Calu3 (cell line): ENCODE data around the gene RPA1. TPM values are rescaled to one million over a fixed set of nuclear protein-coding genes. Genes with fewer than 3 reads are reported as not detected.
A peak's percentile ranks its signal among the peaks of the same experiment; 100 is the strongest.

Experiments
- BruUV-seq: library from RNA; stranded (reverse); fragments of 400-500 nt; replicated peaks from 2 replicates; lab custom pipeline; 2021; lab: Mats Ljungman, UMichigan
- CTCF ChIA-PET: fragments of 300-600 bp; sonication (Branson Sonifier 250); formaldehyde crosslinking; loops from one replicate; lab custom pipeline; 2022; ENCODE audit warnings: antibody characterized with exemption; lab: Charles Lee
- DNase-seq: peaks from one replicate; pipeline ENCODE4 v3.0.0; 2022
- H3K27ac Mint-ChIP-seq: one replicate; pipeline ENCODE4 v1.8.0; 2022; ENCODE audit warnings: mixed read lengths; ENCODE audit not compliant: unreplicated experiment
- H3K27me3 Mint-ChIP-seq: one replicate; pipeline ENCODE4 v1.8.0; 2022; ENCODE audit warnings: mixed read lengths; ENCODE audit not compliant: unreplicated experiment
- H3K36me3 Mint-ChIP-seq: one replicate; pipeline ENCODE4 v1.8.0; 2022; ENCODE audit warnings: mild to moderate bottlenecking, moderate library complexity, mixed read lengths; ENCODE audit not compliant: insufficient read depth, unreplicated experiment
- H3K4me1 Mint-ChIP-seq: one replicate; pipeline ENCODE4 v1.8.0; 2022; ENCODE audit warnings: mild to moderate bottlenecking, low read depth, mixed read lengths; ENCODE audit not compliant: unreplicated experiment
- H3K4me3 Mint-ChIP-seq: one replicate; pipeline ENCODE4 v1.8.0; 2022; ENCODE audit warnings: mild to moderate bottlenecking, low read depth, moderate library complexity, mixed read lengths; ENCODE audit not compliant: unreplicated experiment
- H3K9me3 Mint-ChIP-seq: one replicate; pipeline ENCODE4 v1.8.0; 2022; ENCODE audit warnings: low read depth, mixed read lengths; ENCODE audit not compliant: unreplicated experiment
- CTCF ChIP-seq: fragments of 200-600 bp; IDR thresholded peaks from one replicate; pipeline ENCODE4 v1.8.0; 2022; ENCODE audit warnings: antibody characterized with exemption; ENCODE audit not compliant: unreplicated experiment
- intact Hi-C: fragments of 100-400 bp; cut with micrococcal nuclease; formaldehyde crosslinking; loops from one replicate; pipeline ENCODE4 v1.10.0; 2022; ENCODE audit not compliant: unreplicated experiment
- total RNA-seq: library from RNA; stranded (reverse); gene quantifications from 2 replicates; pipeline ENCODE4 v1.2.3, GENCODE V29; 2022

The RPA1 gene
- total RNA-seq, 1 experiment from 2014 or later: 87.5 TPM

- H3K9me3 Mint-ChIP-seq: no peaks in the 10 kb centered on the region
- H3K36me3 Mint-ChIP-seq: peaks cover 15% of the 10 kb centered on the region
- no peaks in the 10 kb centered on the region for H3K4me1 Mint-ChIP-seq
- DNase-seq: no peak
- BruUV-seq: no TSS peak
- TF ChIP-seq CTCF: no peak
- intact Hi-C loops: no loop called here
- CTCF ChIA-PET: no interaction called here
- no peak overlapping the region for H3K4me3 Mint-ChIP-seq
- no peaks in the 10 kb centered on the region for H3K27me3 Mint-ChIP-seq
- no peak overlapping the region for H3K27ac Mint-ChIP-seq
These were observed 9.1 kb upstream of the RPA1 start for GRCh38 chr17:1820528-1821252.

GRCh38 chr17:1829216-1829591 lies 601 bp upstream of the RPA1 start:
- CTCF ChIA-PET: interaction anchor here (0.9 kb wide), 1 partner anchor 42 kb away, joined by 3 read pairs; no protein-coding TSS in a partner anchor
- BruUV-seq: TSS peak; percentile 25
- Mint-ChIP-seq H3K9me3 (no peaks in the 10 kb centered on the region), H3K36me3 (peaks cover 48% of the 10 kb centered on the region), H3K27me3 (no peaks in the 10 kb centered on the region), H3K4me1 (peaks cover 19% of the 10 kb centered on the region), H3K4me3 (peak overlapping the region; percentile 82), H3K27ac (peak overlapping the region; percentile 50)
- no peak for TF ChIP-seq CTCF
- peak; percentile 10 for DNase-seq
- intact Hi-C loops: no loop called here

- CTCF ChIA-PET: no interaction called here
- peaks cover 43% of the 10 kb centered on the region for H3K36me3 Mint-ChIP-seq
- BruUV-seq: TSS peak; percentile 36
- peak; percentile 4 for DNase-seq
- H3K4me1 Mint-ChIP-seq: peaks cover 19% of the 10 kb centered on the region
- H3K27me3 Mint-ChIP-seq: no peaks in the 10 kb centered on the region
- no peak for TF ChIP-seq CTCF
- intact Hi-C loops: no loop called here
- peak overlapping the region; percentile 60 for H3K27ac Mint-ChIP-seq
- peak overlapping the region; percentile 82 for H3K4me3 Mint-ChIP-seq
- H3K9me3 Mint-ChIP-seq: no peaks in the 10 kb centered on the region
These were observed 483 bp downstream of the RPA1 start for GRCh38 chr17:1830288-1830687.

DNA sequence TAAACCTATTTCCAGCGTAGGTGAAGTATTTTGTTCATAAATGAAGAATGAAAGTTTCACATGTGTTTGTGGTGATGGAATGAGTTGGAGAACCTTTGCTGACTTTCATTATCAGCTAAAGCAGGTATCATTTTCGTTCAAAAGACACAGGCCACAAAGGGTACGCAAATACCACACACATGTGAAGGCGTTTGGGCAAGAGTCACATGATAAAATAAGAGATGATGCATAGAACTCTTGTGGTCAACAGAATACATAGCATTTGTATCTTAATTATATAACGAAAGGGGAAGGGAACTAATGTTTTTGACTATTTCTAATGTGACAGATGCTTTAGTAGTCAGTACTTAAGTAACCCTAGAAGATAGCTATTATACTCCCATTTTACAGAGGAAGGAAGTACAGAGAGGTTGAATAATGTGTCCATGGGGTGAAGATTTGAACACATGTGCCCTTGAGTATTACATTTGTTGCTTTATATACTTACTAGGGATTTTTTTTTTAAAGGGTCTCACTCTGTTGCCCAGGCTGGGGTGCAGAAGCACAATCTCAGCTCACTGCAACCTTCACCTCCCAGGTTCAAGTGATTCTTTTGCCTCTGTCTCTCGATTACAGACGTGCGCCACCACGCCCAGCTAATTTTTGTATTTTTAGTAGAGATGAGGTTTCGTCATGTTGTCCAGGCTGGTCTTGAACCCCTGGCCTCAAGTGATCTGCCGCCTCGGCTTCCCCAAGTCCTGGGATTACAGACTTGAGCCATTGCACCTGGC lies 4.8 kb downstream of the RPA1 start:
- no peak for TF ChIP-seq CTCF
- Mint-ChIP-seq H3K4me1 (peaks cover 10% of the 10 kb centered on the region), H3K27ac (no peak overlapping the region), H3K36me3 (peaks cover 21% of the 10 kb centered on the region), H3K9me3 (no peaks in the 10 kb centered on the region), H3K4me3 (no peak overlapping the region), H3K27me3 (no peaks in the 10 kb centered on the region)
- BruUV-seq: no TSS peak
- CTCF ChIA-PET: interaction anchor here (0.6 kb wide), 1 partner anchor 579 kb away, joined by 4 read pairs; no protein-coding TSS in a partner anchor
- intact Hi-C loops: no loop called here
- no peak for DNase-seq
